Glutamatergic neuron (in vitro differentiated cells): Measurements from ENCODE around the gene RAB29. TPM values are rescaled to one million over a fixed set of nuclear protein-coding genes. Genes with fewer than 3 reads are reported as not detected.

Experiments used
- DNase-seq: peaks from one replicate; pipeline ENCODE4 v3.0.0; 2022
- H3K27ac Mint-ChIP-seq: one replicate; pipeline ENCODE4 v1.8.0; 2020; ENCODE audit warnings: mild to moderate bottlenecking, mixed read lengths, inconsistent platforms; ENCODE audit not compliant: unreplicated experiment
- H3K27me3 Mint-ChIP-seq: one replicate; pipeline ENCODE4 v1.8.0; 2020; ENCODE audit warnings: mild to moderate bottlenecking, moderate library complexity, mixed read lengths, inconsistent platforms; ENCODE audit not compliant: unreplicated experiment
- H3K36me3 Mint-ChIP-seq: one replicate; pipeline ENCODE4 v1.8.0; 2020; ENCODE audit warnings: mild to moderate bottlenecking, mixed read lengths, inconsistent platforms; ENCODE audit not compliant: unreplicated experiment
- H3K4me1 Mint-ChIP-seq: one replicate; pipeline ENCODE4 v1.8.0; 2020; ENCODE audit warnings: mild to moderate bottlenecking, low read depth, mixed read lengths, inconsistent platforms; ENCODE audit not compliant: unreplicated experiment
- H3K4me3 Mint-ChIP-seq: one replicate; pipeline ENCODE4 v1.8.0; 2020; ENCODE audit warnings: mild to moderate bottlenecking, mixed read lengths, inconsistent platforms; ENCODE audit not compliant: unreplicated experiment
- H3K9me3 Mint-ChIP-seq: one replicate; pipeline ENCODE4 v1.8.0; 2020; ENCODE audit warnings: mild to moderate bottlenecking, moderate library complexity, mixed read lengths, inconsistent platforms; ENCODE audit not compliant: unreplicated experiment
- CTCF ChIP-seq: fragments of 200-600 bp; sonication (generic); IDR thresholded peaks from one replicate; pipeline ENCODE4 v1.5.0; 2021; ENCODE audit not compliant: partially characterized antibody, unreplicated experiment
- total RNA-seq: library from RNA; stranded (reverse); fragmentation: NEBNext Ultra II Directional; extraction: Animal tissue kit (Norgen Biotek cat#: 25700); gene quantifications from one replicate; pipeline ENCODE4 v1.2.1, GENCODE V29; 2021; ENCODE audit not compliant: unreplicated experiment

The RAB29 gene
- total RNA-seq, 1 donor from 2014 or later: 1.7 TPM

GRCh38 chr1:205783433-205783795 lies 8.1 kb upstream of the RAB29 start:
- H3K27me3 Mint-ChIP-seq: peaks cover 2% of the 10 kb centered on the region
- TF ChIP-seq CTCF: no peak
- DNase-seq: no peak
- no peaks in the 10 kb centered on the region for H3K9me3 Mint-ChIP-seq
- H3K4me1 Mint-ChIP-seq: no peaks in the 10 kb centered on the region
- H3K4me3 Mint-ChIP-seq: no peak overlapping the region
- no peak overlapping the region for H3K27ac Mint-ChIP-seq
- H3K36me3 Mint-ChIP-seq: no peaks in the 10 kb centered on the region

GRCh38 chr1:205782627-205783432 lies 7.5 kb upstream of the RAB29 start:
- H3K4me3 Mint-ChIP-seq: no peak overlapping the region
- H3K27me3 Mint-ChIP-seq: peaks cover 4% of the 10 kb centered on the region
- H3K27ac Mint-ChIP-seq: no peak overlapping the region
- no peaks in the 10 kb centered on the region for H3K9me3 Mint-ChIP-seq
- no peaks in the 10 kb centered on the region for H3K4me1 Mint-ChIP-seq
- H3K36me3 Mint-ChIP-seq: no peaks in the 10 kb centered on the region
- no peak for TF ChIP-seq CTCF
- DNase-seq: no peak

GRCh38 chr1:205780335-205780734 lies 5.1 kb upstream of the RAB29 start:
- Mint-ChIP-seq H3K36me3 (no peaks in the 10 kb centered on the region), H3K4me3 (no peak overlapping the region), H3K4me1 (no peaks in the 10 kb centered on the region), H3K27ac (no peak overlapping the region), H3K9me3 (no peaks in the 10 kb centered on the region), H3K27me3 (peaks cover 5% of the 10 kb centered on the region)
- TF ChIP-seq CTCF: no peak
- DNase-seq: no peak

GRCh38 chr1:205777994-205778393 lies 2.7 kb upstream of the RAB29 start:
- Mint-ChIP-seq H3K4me3 (no peak overlapping the region), H3K4me1 (no peaks in the 10 kb centered on the region), H3K27me3 (peaks cover 7% of the 10 kb centered on the region), H3K9me3 (no peaks in the 10 kb centered on the region), H3K36me3 (no peaks in the 10 kb centered on the region), H3K27ac (no peak overlapping the region)
- no peak for TF ChIP-seq CTCF
- no peak for DNase-seq

- Mint-ChIP-seq H3K27ac (no peak overlapping the region), H3K9me3 (no peaks in the 10 kb centered on the region), H3K27me3 (peaks cover 11% of the 10 kb centered on the region), H3K4me3 (peak overlapping the region; percentile 93), H3K4me1 (no peaks in the 10 kb centered on the region), H3K36me3 (no peaks in the 10 kb centered on the region)
- DNase-seq: no peak
- no peak for TF ChIP-seq CTCF
Observed at GRCh38 chr1:205775717-205776056, 405 bp upstream of the RAB29 start.
